ENCODE results near the gene ADCY5. TPM values are rescaled to one million over a fixed set of nuclear protein-coding genes. Genes with fewer than 3 reads are reported as not detected.

ADCY5 gene
- total RNA-seq, 2 donors from 2014 or later, result 12.9 to 69.6 TPM

- 64% methylated on average over 9 of the region's 9 CpGs for WGBS
- Histone ChIP-seq H3K27ac (no peak overlapping the region), H3K4me3 (no peak overlapping the region), H3K36me3 (no peaks in the 10 kb centered on the region), H3K27me3 (replicated peaks; ENCODE audit: insufficient read depth) (no peaks in the 10 kb centered on the region), H3K9me3 (no peaks in the 10 kb centered on the region), H3K4me1 (replicated peaks) (no peaks in the 10 kb centered on the region)
- intact Hi-C loops (cut with DNase I), result no loop called here
- no peak for DNase-seq (ENCODE audit: low spot score)
- no peak for TF ChIP-seq CTCF (IDR thresholded peaks at IDR 0.05)
- no peak for TF ChIP-seq POLR2AphosphoS5 (IDR thresholded peaks at IDR 0.05)
- no peak for TF ChIP-seq POLR2A (IDR thresholded peaks at IDR 0.05)
Measured at GRCh38 chr3:123439806-123440580, 8.9 kb downstream of the ADCY5 start.

- TF ChIP-seq CTCF (IDR thresholded peaks at IDR 0.05) (no peak), POLR2A (IDR thresholded peaks at IDR 0.05) (no peak)
- Histone ChIP-seq H3K27ac (peak overlapping the region; percentile 20 to 47), H3K9me3 (no peaks in the 10 kb centered on the region), H3K4me3 (no peak overlapping the region), H3K27me3 (replicated peaks; ENCODE audit: insufficient read depth) (no peaks in the 10 kb centered on the region), H3K4me1 (replicated peaks) (no peaks in the 10 kb centered on the region), H3K36me3 (no peaks in the 10 kb centered on the region)
- DNase-seq (ENCODE audit: low spot score), result no peak
- intact Hi-C loops (cut with DNase I), result no loop called here
- WGBS, result 68% methylated on average over 6 of the region's 6 CpGs
Measured at GRCh38 chr3:123432832-123433523, 15.9 kb downstream of the ADCY5 start.

- H3K9me3 ChIP-seq, result no peaks in the 10 kb centered on the region
- H3K27ac ChIP-seq, result no peak overlapping the region
- no peaks in the 10 kb centered on the region for H3K4me1 ChIP-seq (replicated peaks)
- H3K27me3 ChIP-seq (replicated peaks; ENCODE audit: insufficient read depth), result no peaks in the 10 kb centered on the region
- no peaks in the 10 kb centered on the region for H3K36me3 ChIP-seq
- DNase-seq (ENCODE audit: low spot score), result no peak
- 47% methylated on average over 10 of the region's 10 CpGs for WGBS
- no peak overlapping the region for H3K4me3 ChIP-seq
- intact Hi-C loops (cut with DNase I), result no loop called here
- TF ChIP-seq POLR2A (IDR thresholded peaks at IDR 0.05), result no peak
- no peak for TF ChIP-seq CTCF (IDR thresholded peaks at IDR 0.05)
Measured at GRCh38 chr3:123431658-123432324, 17.1 kb downstream of the ADCY5 start.

GRCh38 chr3:123431007-123431657 lies 17.8 kb downstream of the ADCY5 start:
- intact Hi-C loops (cut with DNase I), result no loop called here
- H3K27ac ChIP-seq, result no peak overlapping the region
- WGBS, result 94% methylated on average over 5 of the region's 5 CpGs
- no peaks in the 10 kb centered on the region for H3K4me1 ChIP-seq (replicated peaks)
- H3K36me3 ChIP-seq, result no peaks in the 10 kb centered on the region
- no peak for DNase-seq (ENCODE audit: low spot score)
- H3K27me3 ChIP-seq (replicated peaks; ENCODE audit: insufficient read depth), result no peaks in the 10 kb centered on the region
- no peaks in the 10 kb centered on the region for H3K9me3 ChIP-seq
- TF ChIP-seq POLR2AphosphoS5 (IDR thresholded peaks at IDR 0.05), result no peak
- no peak for TF ChIP-seq CTCF (IDR thresholded peaks at IDR 0.05)
- H3K4me3 ChIP-seq, result no peak overlapping the region

All from prostate gland (tissue), 2 donors.